Motor neuron (in vitro differentiated cells): ENCODE data around the gene CLDN18. TPM values are rescaled to one million over a fixed set of nuclear protein-coding genes. Genes with fewer than 3 reads are reported as not detected.

Experiments used
- ATAC-seq, 8 experiments: fragments of 200-7000 bp; cut with Tn5 transposase; replicated peaks in 6 of 8; 2 replicates each; pipeline ENCODE4 v1.8.0; 2021; ENCODE audit warnings: mild to moderate bottlenecking in 8 of 8, moderate library complexity in 8 of 8
- H3K27ac ChIP-seq, 2 donors: fragments of 250-450 bp; sonication (Bioruptor Pico); 2 replicates each; pipeline ENCODE4 v1.9.0; 2021; ENCODE audit warnings: antibody characterized with exemption in 2 of 2, mild to moderate bottlenecking in 2 of 2, moderate library complexity in 1 of 2
- H3K4me1 ChIP-seq, 2 donors: fragments of 250-450 bp; sonication (Bioruptor Pico); replicated peaks in 1 of 2; 2 replicates each; pipeline ENCODE4 v1.6.1; 2021; ENCODE audit warnings: antibody characterized with exemption in 2 of 2, mild to moderate bottlenecking in 2 of 2, moderate library complexity in 1 of 2
- H3K4me3 ChIP-seq, 5 donors: fragments of 250-450 bp; sonication (Bioruptor Pico); 2 replicates each; pipeline ENCODE4 v1.9.0; 2021; ENCODE audit warnings: antibody characterized with exemption in 5 of 5, mild to moderate bottlenecking in 5 of 5, moderate library complexity in 4 of 5
- WGBS, 10 experiments: fragments of 450-650 bp; shearing (Covaris generic); methylation state at CpG; one replicate each; pipeline ENCODE4 v1.0.0; 2022; 5-methylcytosine and 5-hydroxymethylcytosine counted together
- in situ Hi-C, 9 experiments: fragments of 400-800 bp; cut with MboI; loops; one replicate each; pipeline ENCODE4 v1.15.0; 2021; ENCODE audit warnings: low sequenced_read_pairs in 9 of 9, low pct_unique_long_range_greater_than_20kb in 2 of 9; ENCODE audit not compliant: unreplicated experiment in 9 of 9
- total RNA-seq, 8 experiments: library from RNA; unstranded; fragments of 300-600 nt; gene quantifications; 2 replicates each; pipeline versions ENCODE4 v1.2.3 to v1.2.4, GENCODE V29; 2022

The CLDN18 gene
- total RNA-seq, 8 experiments from 2014 or later: 0.16 to 2.8 (median 0.59) TPM

GRCh38 chr3:138003069-138003468 lies 6.9 kb upstream of the CLDN18 start:
- Histone ChIP-seq H3K27ac (no peak overlapping the region), H3K4me3 (no peak overlapping the region), H3K4me1 (no peaks in the 10 kb centered on the region)
- 50 to 100% (median 76%) methylated on average over 1 to 2 of the region's 2 CpGs; no CpG with 5 or more reads in 4 of the 10 experiments for WGBS, 10 experiments
- no peak for ATAC-seq
- in situ Hi-C loops: no loop called here

GRCh38 chr3:138005627-138006026 lies 4.3 kb upstream of the CLDN18 start:
- Histone ChIP-seq H3K4me3 (no peak overlapping the region), H3K4me1 (no peaks in the 10 kb centered on the region), H3K27ac (no peak overlapping the region)
- no peak for ATAC-seq
- in situ Hi-C loops: no loop called here

GRCh38 chr3:138007898-138008297 lies 2.1 kb upstream of the CLDN18 start:
- Histone ChIP-seq H3K27ac (no peak overlapping the region), H3K4me1 (no peaks in the 10 kb centered on the region), H3K4me3 (no peak overlapping the region)
- no peak for ATAC-seq
- WGBS, 10 experiments: 60 to 100% methylated on average over 1 of the region's 1 CpG; no CpG with 5 or more reads in 8 of the 10 experiments
- in situ Hi-C loops: no loop called here

- H3K4me3 ChIP-seq: no peak overlapping the region
- H3K4me1 ChIP-seq: no peaks in the 10 kb centered on the region
- WGBS, 10 experiments: 60 to 100% (median 98%) methylated on average over 2 to 6 of the region's 14 CpGs; no CpG with 5 or more reads in 6 of the 10 experiments
- no peak for ATAC-seq
- in situ Hi-C loops: no loop called here
- no peak overlapping the region for H3K27ac ChIP-seq
These were observed 267 bp downstream of the CLDN18 start for GRCh38 chr3:138010273-138010590.

GRCh38 chr3:138011722-138012121 lies 1.8 kb downstream of the CLDN18 start:
- no peak for ATAC-seq
- WGBS, 10 experiments: 67 to 100% (median 94%) methylated on average over 1 to 2 of the region's 2 CpGs; no CpG with 5 or more reads in 5 of the 10 experiments
- H3K4me3 ChIP-seq: no peak overlapping the region
- in situ Hi-C loops: no loop called here
- no peak overlapping the region for H3K27ac ChIP-seq
- H3K4me1 ChIP-seq: no peaks in the 10 kb centered on the region

- 57 to 100% (median 95%) methylated on average over 1 to 3 of the region's 4 CpGs; no CpG with 5 or more reads in 3 of the 10 experiments for WGBS, 10 experiments
These were observed 2.6 kb downstream of the CLDN18 start for GRCh38 chr3:138012526-138012925.

GRCh38 chr3:138016065-138016464 lies 6.1 kb downstream of the CLDN18 start:
- 50 to 100% (median 92%) methylated on average over 1 to 2 of the region's 2 CpGs; no CpG with 5 or more reads in 3 of the 10 experiments for WGBS, 10 experiments
- in situ Hi-C loops: no loop called here

More at GRCh38 chr3:138012526-138012925, 2.6 kb downstream of the CLDN18 start:
- Histone ChIP-seq H3K4me1 (no peaks in the 10 kb centered on the region), H3K27ac (no peak overlapping the region), H3K4me3 (no peak overlapping the region)
- in situ Hi-C loops: no loop called here
- ATAC-seq: no peak

GRCh38 chr3:138019281-138020069 lies 9.5 kb downstream of the CLDN18 start:
- no peaks in the 10 kb centered on the region for H3K4me1 ChIP-seq
- H3K27ac ChIP-seq: no peak overlapping the region
- no peak for ATAC-seq
- no peak overlapping the region for H3K4me3 ChIP-seq
- WGBS, 10 experiments: 60 to 100% (median 92%) methylated on average over 1 to 2 of the region's 3 CpGs; no CpG with 5 or more reads in 2 of the 10 experiments
- in situ Hi-C loops: no loop called here

More at GRCh38 chr3:138016065-138016464, 6.1 kb downstream of the CLDN18 start:
- no peak overlapping the region for H3K27ac ChIP-seq
- ATAC-seq: no peak
- no peak overlapping the region for H3K4me3 ChIP-seq
- no peaks in the 10 kb centered on the region for H3K4me1 ChIP-seq

GRCh38 chr3:138023754-138024153 lies 13.8 kb downstream of the CLDN18 start:
- ATAC-seq: no peak
- 90 to 100% (median 100%) methylated on average over 1 to 4 of the region's 4 CpGs for WGBS, 10 experiments
- Histone ChIP-seq H3K27ac (no peak overlapping the region), H3K4me3 (no peak overlapping the region), H3K4me1 (no peaks in the 10 kb centered on the region)
- in situ Hi-C loops: no loop called here

- H3K4me1 ChIP-seq: no peaks in the 10 kb centered on the region
- no peak overlapping the region for H3K27ac ChIP-seq
- ATAC-seq: no peak
- in situ Hi-C loops: no loop called here
- no peak overlapping the region for H3K4me3 ChIP-seq
These were observed 15.6 kb downstream of the CLDN18 start for GRCh38 chr3:138025553-138025952.

GRCh38 chr3:138027821-138028220 lies 17.9 kb downstream of the CLDN18 start:
- WGBS, 10 experiments: 81 to 100% (median 100%) methylated on average over 1 to 5 of the region's 5 CpGs; no CpG with 5 or more reads in 3 of the 10 experiments
- in situ Hi-C loops: no loop called here

GRCh38 chr3:138030734-138031280 lies 20.8 kb downstream of the CLDN18 start:
- 67 to 100% (median 87%) methylated on average over 1 to 10 of the region's 11 CpGs; no CpG with 5 or more reads in 1 of the 10 experiments for WGBS, 10 experiments

More at GRCh38 chr3:138027821-138028220, 17.9 kb downstream of the CLDN18 start:
- no peak for ATAC-seq
- Histone ChIP-seq H3K4me3 (no peak overlapping the region), H3K27ac (no peak overlapping the region), H3K4me1 (no peaks in the 10 kb centered on the region)

GRCh38 chr3:138031536-138031935 lies 21.6 kb downstream of the CLDN18 start:
- Histone ChIP-seq H3K4me3 (no peak overlapping the region), H3K4me1 (no peaks in the 10 kb centered on the region), H3K27ac (no peak overlapping the region)
- 63 to 100% (median 95%) methylated on average over 1 to 3 of the region's 3 CpGs; no CpG with 5 or more reads in 1 of the 10 experiments for WGBS, 10 experiments
- no peak for ATAC-seq
- in situ Hi-C loops: no loop called here

More at GRCh38 chr3:138030734-138031280, 20.8 kb downstream of the CLDN18 start:
- H3K4me1 ChIP-seq: no peaks in the 10 kb centered on the region
- no peak overlapping the region for H3K4me3 ChIP-seq
- ATAC-seq: peak in 1 of 8 experiments; percentile 95
- in situ Hi-C loops: no loop called here
- no peak overlapping the region for H3K27ac ChIP-seq
